EH (cell line): ENCODE measurements around the gene SGCD.

ENCODE experiments used
- DNase-seq: peaks from one replicate; pipeline ENCODE4 v3.0.0-alpha.2; 2015; ENCODE audit warnings: low read depth

The SGCD gene

DNA sequence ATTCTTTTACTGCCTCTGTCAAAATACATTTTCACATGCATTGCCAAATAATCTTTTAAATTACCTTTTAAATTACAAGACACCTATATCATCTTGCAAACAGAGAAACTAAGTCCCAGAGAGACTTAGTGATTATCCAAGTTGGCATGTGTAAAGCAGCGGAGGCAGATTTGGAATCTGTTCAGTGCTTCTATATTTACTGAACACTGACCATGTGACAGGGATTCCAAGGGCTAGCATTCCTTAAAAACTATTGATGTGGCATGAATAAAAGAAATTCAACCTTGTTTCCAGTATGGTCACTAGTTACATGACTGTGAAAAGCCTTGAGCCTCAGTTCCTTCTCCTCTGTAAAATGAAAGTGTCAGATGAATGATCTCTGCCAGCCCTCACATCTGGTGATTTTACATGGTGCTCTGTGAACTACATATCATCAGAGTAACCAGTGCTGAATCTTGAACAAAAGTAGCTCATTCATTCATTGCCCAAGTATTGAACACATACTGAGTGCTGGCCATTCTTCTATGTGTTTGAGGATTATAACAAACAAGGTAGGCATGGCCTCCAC is 451.3 kb downstream of the SGCD start:
- no peak for DNase-seq

DNA sequence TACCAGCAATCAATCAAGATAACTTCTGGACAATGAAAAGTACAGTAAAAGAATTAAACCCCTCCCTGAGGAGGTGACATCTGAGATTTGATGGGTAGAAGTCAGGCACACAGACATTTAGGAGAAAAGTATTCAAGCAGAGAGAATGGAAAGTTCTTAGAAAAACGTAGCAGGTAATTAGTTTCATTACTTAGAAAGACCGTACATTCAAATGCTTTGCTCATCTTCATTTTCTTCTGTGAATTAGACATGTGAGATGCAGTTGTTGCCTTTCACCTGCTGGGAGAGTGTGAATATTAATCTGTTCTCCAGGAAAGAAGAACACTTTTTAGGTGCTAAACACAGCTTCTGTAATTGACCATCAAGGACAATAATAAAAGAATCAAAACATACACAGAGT is 451.8 kb downstream of the SGCD start:
- no peak for DNase-seq

DNA sequence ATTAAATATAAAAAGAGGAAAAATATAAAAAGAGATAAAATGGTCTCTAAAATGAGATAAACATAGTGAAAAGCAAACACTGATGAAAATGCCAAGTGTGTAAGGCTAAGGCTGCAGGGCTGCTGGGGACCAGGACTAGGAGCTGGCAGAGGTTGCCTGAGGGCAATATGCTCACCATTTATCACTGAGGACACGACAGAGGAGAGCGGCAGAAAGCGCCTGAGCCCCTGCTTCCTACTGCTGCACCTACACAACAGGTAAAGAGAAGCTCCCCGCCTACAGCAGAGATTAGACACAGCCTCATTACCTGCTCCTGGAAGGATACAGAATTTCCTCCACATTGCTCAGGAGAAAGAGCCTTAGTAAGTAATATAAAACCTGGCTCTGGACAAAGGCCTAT is 452.5 kb downstream of the SGCD start:
- DNase-seq, result no peak

DNA sequence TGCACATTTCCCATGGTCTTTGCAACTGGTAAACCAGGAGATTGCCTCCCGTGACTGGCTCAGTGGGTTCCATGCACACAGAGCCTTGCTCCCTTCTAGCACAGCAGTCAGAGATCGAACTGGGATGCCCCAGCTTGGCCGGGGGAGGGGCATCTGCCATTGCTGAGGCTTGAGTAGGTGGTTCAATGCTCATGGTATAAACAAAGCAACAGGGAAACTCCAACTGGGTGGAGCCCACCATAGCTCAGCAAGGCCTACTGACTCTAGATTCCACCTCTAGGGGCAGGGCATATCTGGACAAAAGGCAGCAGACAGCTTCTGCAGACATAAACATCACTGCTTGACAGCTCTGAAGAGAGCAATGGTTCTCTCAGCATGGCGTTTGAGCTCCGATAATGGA is 456.1 kb downstream of the SGCD start:
- no peak for DNase-seq

DNA sequence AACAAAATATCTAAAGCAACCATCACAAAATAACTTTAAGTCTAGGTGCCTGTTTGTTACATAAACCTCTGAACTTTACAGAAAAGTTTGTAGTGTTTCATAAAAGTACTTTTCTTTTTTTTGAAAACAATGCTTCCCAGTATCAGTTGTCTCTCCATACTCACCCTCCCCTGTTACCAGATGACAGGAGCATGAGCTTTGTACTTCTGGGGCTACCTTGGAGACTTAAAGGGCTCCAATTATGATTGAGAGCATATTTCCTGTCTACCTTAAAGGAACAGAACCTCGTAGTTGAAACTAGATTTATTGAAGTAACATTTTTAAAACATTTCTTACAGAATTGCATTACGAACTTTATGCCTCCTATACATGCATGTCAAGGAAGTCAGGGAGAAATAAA is 467.7 kb downstream of the SGCD start:
- DNase-seq, result no peak

DNA sequence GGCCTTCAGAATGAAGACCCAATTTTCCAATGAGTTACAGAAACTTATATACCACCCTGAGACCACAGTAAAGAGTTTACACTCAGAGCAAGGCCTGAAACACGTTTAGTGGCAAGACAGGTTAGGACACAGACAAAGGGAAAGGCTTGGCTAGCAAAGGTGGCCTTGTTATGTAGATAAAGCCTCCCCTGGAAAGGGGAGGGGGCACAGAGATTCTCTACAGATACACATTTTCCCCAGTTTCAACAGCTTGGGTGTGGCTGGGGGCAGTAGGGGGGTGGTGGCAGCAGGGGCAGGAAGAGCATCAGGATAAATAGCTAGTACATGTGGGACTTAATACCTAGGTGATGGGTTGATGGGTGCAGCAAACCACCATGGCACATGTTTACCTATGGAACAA is 471.2 kb downstream of the SGCD start:
- no peak for DNase-seq

DNA sequence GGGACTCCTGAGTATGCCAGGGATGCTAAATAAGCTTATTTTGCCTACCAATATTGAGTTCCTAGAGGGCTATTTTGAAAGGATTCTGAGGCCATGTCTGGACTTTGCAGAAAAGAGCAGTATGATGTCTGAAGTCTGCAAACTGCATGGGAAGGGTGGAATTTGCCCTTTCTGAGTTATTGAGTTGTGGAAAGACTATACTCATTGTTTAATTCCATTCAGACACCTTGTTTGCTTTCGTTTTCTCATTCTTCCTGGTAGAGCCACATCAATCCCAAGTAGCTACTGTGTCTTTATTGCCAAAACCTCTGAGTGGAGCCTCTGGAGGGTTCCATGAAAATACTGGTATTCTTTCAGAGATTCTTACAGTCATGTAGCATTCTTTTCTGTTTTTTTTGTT is 472.2 kb downstream of the SGCD start:
- no peak for DNase-seq

DNA sequence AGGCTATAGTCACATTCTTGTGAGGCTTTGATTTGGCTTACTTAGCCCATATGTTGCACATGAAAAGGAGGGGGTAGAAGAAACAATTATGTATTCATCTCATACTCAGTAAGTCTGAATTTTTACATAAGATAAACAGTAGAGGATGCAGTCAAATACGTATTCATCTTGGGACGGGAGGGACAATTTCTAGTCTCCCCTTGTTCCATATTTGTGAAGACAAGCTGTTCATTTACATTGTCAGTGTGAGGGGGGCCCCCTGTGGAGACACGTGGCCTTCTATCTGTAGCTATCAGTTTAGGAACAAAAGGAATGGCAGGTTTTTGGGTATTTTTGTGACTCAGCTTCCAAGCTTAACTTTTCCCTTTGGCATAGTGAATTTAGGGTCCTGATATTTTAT is 474.0 kb downstream of the SGCD start:
- DNase-seq, result no peak

DNA sequence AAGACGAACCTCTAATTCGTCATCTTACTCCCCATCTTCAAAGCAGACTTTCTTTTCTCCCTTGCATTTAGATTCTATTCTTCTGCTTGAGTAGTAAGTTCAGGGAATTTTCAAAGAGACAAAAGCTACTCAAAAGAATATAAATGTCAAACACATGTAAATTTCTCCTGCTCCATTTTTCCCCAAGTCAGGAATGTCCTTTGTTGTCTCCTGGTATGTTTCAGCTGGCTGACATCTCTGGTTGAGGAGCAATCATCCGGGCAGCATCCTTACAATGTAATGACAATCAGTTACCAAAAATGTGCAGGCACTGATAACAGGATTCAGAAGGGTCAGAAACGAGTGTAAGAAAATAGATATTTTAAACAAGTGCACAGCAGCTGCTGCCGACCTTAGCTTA is 475.5 kb downstream of the SGCD start:
- DNase-seq, result no peak

DNA sequence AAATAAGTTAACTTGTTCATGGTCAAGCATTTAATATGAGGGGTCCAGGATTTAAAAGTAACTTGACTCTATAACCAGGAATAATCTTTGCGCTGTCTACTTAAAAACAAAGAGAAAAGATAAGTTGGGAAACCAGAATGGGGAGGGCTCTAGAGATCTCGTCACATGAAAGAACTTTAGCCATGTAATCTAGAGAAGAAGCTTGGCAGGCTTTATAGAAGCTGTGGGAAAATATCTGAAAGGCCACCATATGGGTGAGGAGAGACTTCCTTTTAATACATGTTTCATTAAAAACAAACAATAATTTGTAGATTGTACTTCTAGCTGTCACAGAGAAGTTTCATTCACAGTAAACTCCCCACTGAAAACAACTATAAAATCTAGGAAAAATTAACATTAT is 476.4 kb downstream of the SGCD start:
- no peak for DNase-seq

DNA sequence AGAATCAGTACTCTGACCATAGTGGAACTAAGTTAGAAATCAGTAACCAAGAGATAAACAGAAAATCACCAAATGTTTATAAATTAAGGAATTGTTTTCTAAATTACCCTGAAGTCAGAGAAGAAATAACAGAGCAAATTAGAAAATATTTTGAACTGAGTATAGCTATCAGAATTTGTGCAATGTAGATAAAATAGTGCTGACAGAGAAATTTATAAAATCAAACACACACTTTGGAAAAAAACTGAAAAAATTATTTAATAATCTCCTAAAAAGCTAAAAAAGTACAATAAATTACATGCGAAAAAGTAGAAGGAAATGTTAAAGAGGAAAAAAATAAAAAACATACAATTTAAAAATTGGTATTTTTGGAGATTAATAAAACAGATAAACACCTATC is 486.0 kb downstream of the SGCD start:
- no peak for DNase-seq

DNA sequence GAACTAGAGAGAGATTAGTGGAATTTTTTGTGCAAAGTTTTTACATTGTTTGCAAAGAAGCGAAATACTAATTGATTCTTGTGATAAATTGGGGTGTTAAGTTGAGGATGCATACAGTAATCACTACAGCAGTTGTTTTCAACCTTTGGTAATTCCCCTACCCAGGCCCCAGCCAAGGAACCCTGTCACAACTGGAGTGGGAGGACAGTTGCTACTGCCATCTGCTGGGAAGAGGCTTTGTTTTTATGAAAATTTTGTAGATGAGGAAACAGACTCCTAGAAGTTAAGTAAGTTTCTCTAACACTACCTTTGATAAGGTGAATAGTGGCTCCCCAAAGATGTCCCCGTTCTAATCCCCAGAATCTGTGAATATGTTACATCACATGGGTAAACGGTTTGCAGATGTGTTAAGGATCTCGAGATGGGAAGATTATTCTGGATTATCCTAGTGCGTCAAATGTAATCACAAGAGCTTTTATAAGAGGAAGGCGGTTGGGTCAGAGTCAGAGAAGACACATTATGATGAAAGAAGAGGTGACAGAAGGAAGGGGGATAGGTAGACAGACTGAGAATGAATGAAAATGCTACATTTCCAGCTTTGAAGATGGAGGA is 489.1 kb downstream of the SGCD start:
- peak; percentile 25 for DNase-seq
